GM12892 (cell line): ENCODE measurements around the gene SULT1A3.

Experiments
- POLR2A ChIP-seq: IDR thresholded peaks from 2 replicates; pipeline ENCODE4 v1.6.1; 2011; ENCODE audit warnings: low read depth, low read length, control low read depth
- POLR2AphosphoS5 ChIP-seq: IDR thresholded peaks from 2 replicates; pipeline ENCODE4 v1.6.1; 2011; ENCODE audit warnings: low read depth, low read length, control low read depth

DNA sequence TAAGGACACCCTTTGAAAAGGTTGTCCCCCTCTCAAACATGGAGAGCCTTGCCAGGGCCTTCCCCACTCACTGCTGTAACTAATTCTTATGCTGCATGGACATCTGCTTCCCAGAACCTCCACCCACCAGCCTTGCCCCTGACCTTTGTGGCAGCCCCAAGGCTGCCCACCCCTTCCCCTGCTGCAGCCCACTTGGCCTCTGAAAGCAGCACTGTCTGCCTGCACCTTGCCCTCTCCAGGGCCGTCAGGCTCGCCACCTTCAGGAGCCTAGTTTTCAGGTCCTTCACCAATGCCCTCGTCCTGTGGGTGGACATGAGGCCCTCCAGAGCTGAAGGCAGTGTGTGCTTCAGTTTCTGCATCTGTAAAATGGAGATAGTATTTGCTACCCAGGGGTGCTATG, 18.3 kb upstream of the SULT1A3 start:
- TF ChIP-seq POLR2AphosphoS5 (no peak), POLR2A (no peak)
